NT2/D1 (cell line): ENCODE data around the gene TSPAN31.

Source experiments
- DNase-seq: peaks from one replicate; pipeline ENCODE4 v3.0.0-alpha.2; 2011; ENCODE audit warnings: low read depth, low spot score
- H3K27me3 ChIP-seq: 2 replicates; pipeline ENCODE4 v1.6.0; 2011; ENCODE audit warnings: mild to moderate bottlenecking; ENCODE audit not compliant: insufficient read length, insufficient read depth
- H3K36me3 ChIP-seq: 2 replicates; pipeline ENCODE4 v1.6.1; 2011; ENCODE audit warnings: mild to moderate bottlenecking, low read length, mixed read lengths; ENCODE audit not compliant: insufficient read depth, insufficient read length
- H3K4me1 ChIP-seq: 2 replicates; pipeline ENCODE4 v1.5.1; 2011; ENCODE audit not compliant: insufficient read depth, insufficient read length
- H3K4me3 ChIP-seq: 2 replicates; pipeline ENCODE4 v1.5.1; 2011; ENCODE audit warnings: low read depth; ENCODE audit not compliant: insufficient read length
- H3K9ac ChIP-seq: 2 replicates; pipeline ENCODE4 v1.6.0; 2011; ENCODE audit warnings: low read depth; ENCODE audit not compliant: insufficient read length
- H3K9me3 ChIP-seq: 2 replicates; pipeline ENCODE4 v1.5.1; 2011; ENCODE audit warnings: mild to moderate bottlenecking, low read length; ENCODE audit not compliant: insufficient read depth
- SUZ12 ChIP-seq: IDR thresholded peaks from 2 replicates; pipeline ENCODE4 v1.6.1; 2011; ENCODE audit not compliant: insufficient read length, insufficient read depth; ENCODE audit errors: extremely low read depth
- YY1 ChIP-seq: IDR thresholded peaks from 2 replicates; pipeline ENCODE4 v1.6.1; 2011; ENCODE audit not compliant: insufficient read length, insufficient read depth
- ZNF274 ChIP-seq: IDR thresholded peaks from 2 replicates; pipeline ENCODE4 v1.6.1; 2011; ENCODE audit warnings: mild to moderate bottlenecking, low read depth, low read length

The TSPAN31 gene

GRCh38 chr12:57795354-57795753 lies 50.5 kb downstream of the TSPAN31 start:
- TF ChIP-seq SUZ12 (no peak), YY1 (no peak), ZNF274 (no peak)
- Histone ChIP-seq H3K9me3 (no peaks in the 10 kb centered on the region), H3K4me1 (no peaks in the 10 kb centered on the region), H3K36me3 (peaks cover 82% of the 10 kb centered on the region), H3K9ac (no peak overlapping the region), H3K27me3 (no peaks in the 10 kb centered on the region), H3K4me3 (no peak overlapping the region)
- no peak for DNase-seq

- TF ChIP-seq YY1: no peak
- no peak for TF ChIP-seq ZNF274
- TF ChIP-seq SUZ12: no peak
- H3K9me3 ChIP-seq: no peaks in the 10 kb centered on the region
- H3K36me3 ChIP-seq: peaks cover 78% of the 10 kb centered on the region
- H3K9ac ChIP-seq: no peak overlapping the region
- no peak overlapping the region for H3K4me3 ChIP-seq
- no peaks in the 10 kb centered on the region for H3K4me1 ChIP-seq
- H3K27me3 ChIP-seq: no peaks in the 10 kb centered on the region
- no peak for DNase-seq
Measured at GRCh38 chr12:57796996-57797395, 52.2 kb downstream of the TSPAN31 start.

- no peak for DNase-seq
- H3K36me3 ChIP-seq: peaks cover 75% of the 10 kb centered on the region
- no peak overlapping the region for H3K4me3 ChIP-seq
- no peaks in the 10 kb centered on the region for H3K4me1 ChIP-seq
- no peaks in the 10 kb centered on the region for H3K27me3 ChIP-seq
- no peak overlapping the region for H3K9ac ChIP-seq
- no peak for TF ChIP-seq ZNF274
- TF ChIP-seq SUZ12: no peak
- no peak for TF ChIP-seq YY1
- H3K9me3 ChIP-seq: no peaks in the 10 kb centered on the region
Measured at GRCh38 chr12:57797933-57798332, 53.1 kb downstream of the TSPAN31 start.
